Measurements from ENCODE around the gene NAB2. TPM values are rescaled to one million over a fixed set of nuclear protein-coding genes. Genes with fewer than 3 reads are reported as not detected.
A peak's percentile ranks its signal among the peaks of the same experiment; 100 is the strongest.

The NAB2 gene
- total RNA-seq, 1 donor from 2014 or later = 9.8 TPM

DNA sequence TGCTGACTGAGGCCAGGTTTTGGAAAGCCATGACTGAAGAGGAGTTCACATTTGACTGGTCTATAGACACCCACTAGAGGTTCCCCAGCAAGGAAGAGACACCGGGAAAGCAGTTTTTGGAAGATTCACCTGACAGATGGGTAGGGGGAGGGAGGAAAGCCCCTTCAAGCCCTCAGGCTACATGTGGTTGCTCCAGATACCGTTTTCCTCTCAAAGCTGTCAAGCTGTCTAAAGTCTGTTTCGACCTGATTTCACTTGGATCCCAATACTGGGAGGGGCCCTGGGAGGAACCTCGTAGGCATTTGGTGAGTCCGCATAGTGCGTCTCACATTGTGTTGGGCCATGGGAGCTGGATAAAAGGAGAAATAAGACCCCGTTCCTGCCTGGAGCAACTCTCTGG lies 37.6 kb downstream of the NAB2 start:
- ATAC-seq (no peak), DNase-seq (ENCODE audit: missing footprints) (no peak)
- intact Hi-C loops (cut with DNase I) = loop anchor here (2.0 kb wide), 1 partner anchor 22 kb away; no protein-coding TSS in a partner anchor

DNA sequence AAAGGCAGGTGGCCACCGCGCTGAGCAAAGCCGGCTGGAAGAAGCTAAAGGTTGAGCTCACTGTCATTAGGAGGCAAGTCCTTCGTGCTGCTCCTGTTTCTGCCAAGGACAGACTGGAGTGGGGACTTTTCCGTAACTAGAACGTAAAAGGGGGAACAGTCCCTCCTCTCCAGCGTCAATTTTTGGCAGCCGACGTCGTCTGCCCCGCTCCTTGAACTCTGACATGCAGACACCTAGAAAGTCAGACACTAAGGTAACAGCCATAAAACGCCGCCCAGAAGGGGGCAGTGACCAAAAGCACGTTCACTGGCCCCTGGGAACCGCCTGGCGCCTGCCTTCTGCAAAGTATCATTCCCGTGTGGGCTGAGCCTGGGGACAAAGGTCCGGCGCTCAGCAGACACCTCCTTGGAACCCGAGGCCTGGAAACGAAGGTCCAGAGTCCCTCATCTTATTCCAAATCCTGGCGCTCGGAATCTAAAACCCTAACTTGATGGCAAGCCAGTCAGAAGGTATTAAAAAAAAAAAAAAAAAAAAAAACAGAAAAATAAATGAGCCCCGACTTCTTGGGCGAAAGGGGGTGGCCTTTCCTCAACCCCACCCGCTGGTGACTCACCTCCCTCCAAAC lies 38.3 kb downstream of the NAB2 start:
- intact Hi-C loops (cut with DNase I) = loop anchor here (2.0 kb wide), 1 partner anchor 22 kb away; no protein-coding TSS in a partner anchor
- ATAC-seq = peak; percentile 54
- DNase-seq (ENCODE audit: missing footprints) = peak; percentile 89

DNA sequence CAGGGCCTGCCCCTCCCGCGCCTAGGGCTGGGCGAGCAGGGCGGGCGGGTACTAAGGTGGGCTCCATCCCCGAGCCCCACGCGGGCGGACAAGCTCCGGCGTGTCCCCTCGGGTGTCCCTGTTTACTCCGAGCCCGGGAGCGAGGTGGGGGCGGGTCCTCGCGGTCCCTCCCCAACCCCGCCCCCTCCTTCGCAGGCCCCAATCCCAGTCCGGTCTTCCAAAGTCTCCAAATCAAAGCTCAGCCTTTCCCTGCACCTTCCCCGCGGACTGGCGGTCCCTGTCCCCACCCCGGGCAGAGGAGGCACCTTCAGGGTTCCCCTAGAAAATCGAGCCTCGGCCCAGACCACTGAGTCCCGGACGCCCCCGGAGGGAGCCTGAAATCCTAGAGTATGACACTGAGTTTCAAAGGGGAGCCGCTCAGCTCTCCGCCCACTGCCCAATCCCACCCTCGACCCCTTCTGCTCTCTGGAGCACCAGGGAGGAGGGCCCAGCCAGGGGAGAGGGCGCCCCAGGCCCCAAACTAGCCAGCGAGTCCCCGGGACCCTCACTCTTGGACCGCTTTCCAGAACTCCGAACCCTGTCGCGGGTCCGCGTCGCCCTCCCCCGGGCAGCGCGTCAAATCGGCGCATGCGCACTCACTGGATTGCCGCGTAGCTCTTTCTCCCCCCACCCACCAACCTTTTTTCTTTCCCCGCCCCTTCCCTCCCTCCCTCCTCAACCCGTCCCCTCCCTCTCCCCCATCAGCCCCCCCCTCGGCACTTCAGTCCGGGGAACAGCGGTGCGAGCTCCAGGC lies 39.0 kb downstream of the NAB2 start, which contains the start of gene LRP1:
Gene LRP1 (plus strand): TSS at position 758 of the 793 bp plus-strand sequence. CDS start 482 bp downstream, outside the sequence.
- intact Hi-C loops (cut with DNase I) = loop anchor here (2.0 kb wide), 1 partner anchor 21 kb away; no protein-coding TSS in a partner anchor
- DNase-seq (ENCODE audit: missing footprints) = peak; percentile 90
- peak; percentile 87 for ATAC-seq

DNA sequence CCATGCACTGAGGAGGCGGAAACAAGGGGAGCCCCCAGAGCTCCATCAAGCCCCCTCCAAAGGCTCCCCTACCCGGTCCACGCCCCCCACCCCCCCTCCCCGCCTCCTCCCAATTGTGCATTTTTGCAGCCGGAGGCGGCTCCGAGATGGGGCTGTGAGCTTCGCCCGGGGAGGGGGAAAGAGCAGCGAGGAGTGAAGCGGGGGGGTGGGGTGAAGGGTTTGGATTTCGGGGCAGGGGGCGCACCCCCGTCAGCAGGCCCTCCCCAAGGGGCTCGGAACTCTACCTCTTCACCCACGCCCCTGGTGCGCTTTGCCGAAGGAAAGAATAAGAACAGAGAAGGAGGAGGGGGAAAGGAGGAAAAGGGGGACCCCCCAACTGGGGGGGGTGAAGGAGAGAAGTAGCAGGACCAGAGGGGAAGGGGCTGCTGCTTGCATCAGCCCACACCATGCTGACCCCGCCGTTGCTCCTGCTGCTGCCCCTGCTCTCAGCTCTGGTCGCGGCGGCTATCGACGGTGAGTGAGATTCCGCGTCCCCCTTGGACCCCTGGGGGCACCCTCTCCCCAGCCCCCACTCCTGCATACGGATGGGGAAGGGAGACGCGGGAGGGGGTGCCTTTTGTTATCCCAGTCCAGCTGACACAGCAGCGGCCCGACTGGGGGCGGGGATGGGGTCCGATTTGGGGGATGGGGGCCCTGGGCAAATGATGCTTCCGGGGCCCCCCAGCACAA lies 39.8 kb downstream of the NAB2 start:
- ATAC-seq (no peak), DNase-seq (ENCODE audit: missing footprints) (peak; percentile 69)
- intact Hi-C loops (cut with DNase I) = no loop called here

DNA sequence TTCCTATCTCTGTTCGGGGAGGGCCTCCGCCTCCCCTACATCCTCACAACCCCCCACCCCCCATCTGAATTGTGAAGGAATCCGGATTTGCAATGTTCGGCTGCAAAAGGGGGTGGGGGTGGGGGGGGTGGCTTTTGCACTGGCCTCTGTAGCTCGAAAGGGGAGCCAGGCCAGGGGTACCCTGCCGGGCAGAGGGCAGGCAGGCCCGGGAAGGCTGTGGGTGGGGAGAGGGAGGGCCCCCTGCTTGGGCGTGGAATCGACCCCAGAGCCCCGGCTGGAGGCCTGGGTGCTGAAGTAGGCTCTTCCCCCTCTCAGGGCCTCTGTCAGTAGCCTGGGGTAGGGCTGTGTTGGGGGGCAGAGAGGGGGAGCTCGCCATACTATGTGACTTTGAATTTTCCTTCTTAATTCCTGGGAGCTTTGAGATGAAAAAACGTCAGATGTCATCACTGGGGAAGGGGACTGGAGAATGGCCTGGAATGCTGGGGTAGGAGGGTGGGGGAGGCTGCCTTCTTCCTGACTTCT lies 40.5 kb downstream of the NAB2 start:
- DNase-seq (ENCODE audit: missing footprints) (peak; percentile 45), ATAC-seq (no peak)
- intact Hi-C loops (cut with DNase I) = no loop called here

DNA sequence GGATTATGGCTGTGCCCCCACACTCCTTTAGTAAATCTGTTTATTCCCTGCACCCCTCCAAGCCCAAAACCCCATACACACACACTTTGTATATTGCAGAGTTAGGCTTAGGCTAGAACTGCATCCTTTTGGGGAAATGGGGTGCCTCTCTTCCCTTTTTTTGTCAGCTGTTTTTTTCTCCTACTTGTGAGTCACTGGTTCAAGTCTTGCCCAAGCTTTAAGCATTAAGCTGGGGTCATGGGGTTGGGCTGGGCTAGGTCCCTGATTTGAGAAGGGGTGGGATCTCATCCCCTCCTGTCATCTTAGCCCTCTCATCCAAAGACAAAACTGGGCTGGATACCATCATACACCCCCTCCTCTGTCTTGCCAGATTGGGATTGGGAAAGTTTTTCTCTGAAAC lies 41.0 kb downstream of the NAB2 start:
- intact Hi-C loops (cut with DNase I) = no loop called here
- DNase-seq (ENCODE audit: missing footprints) = no peak
- no peak for ATAC-seq

DNA sequence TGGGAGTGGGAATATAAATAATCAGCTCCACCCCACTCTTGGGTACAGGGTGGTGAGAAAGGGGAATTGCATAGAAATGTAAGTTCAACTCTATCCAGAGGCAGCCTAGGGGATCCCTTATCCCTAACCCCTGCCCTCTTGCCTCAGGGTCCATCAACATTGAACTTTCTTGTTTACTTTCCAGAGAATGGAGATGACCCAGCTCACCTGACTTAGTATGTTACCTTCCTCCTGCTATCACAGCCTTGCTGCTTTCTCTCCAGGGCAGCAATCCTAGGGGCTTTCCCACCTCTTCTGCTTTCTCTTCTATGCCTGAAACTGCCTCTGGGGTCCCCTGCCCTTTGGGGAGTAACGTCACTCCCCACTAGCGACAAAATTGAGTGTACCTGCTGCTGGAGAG lies 42.0 kb downstream of the NAB2 start:
- ATAC-seq = no peak
- intact Hi-C loops (cut with DNase I) = no loop called here
- DNase-seq (ENCODE audit: missing footprints) = no peak

DNA sequence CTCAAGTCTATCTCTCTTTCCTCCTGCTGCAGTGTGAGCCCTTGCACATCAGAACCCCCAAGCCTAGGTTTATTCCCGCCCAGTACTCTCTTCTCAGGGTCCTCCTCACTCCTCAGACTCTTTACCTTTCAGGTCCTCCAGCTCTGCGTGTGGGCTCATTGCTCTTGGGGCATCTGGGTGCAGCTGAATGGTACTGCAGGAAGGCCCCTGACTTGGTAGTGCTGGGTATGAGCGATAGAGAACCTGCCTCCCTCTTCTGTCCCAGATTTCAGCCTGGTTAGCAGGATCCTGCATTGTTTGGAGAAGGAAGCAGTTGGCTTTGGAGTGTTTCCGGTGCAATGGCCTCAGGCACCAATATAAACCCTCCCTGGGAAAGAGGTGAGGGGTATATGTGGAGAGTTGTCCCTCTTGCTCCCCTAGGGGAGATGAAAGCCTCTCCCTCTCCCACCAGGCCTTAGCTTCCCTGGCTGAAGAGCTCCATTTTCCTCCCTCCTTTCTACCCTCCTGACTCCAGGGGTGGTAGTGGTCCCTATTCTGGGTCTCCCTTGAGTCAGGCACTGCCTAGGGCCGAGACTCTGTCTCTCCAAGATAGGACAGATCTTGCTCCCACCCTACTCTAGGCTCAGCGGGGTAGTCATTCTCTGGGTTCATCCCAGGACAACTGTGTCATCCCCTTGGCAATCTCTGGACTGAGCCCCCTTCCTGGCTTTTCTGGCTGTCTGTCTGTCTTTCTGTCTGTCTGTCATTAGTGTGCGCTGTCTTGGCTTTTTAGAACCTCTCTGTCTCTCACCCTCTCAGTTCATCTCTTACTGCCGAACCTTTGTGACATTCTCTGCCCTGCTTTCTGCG lies 43.2 kb downstream of the NAB2 start:
- DNase-seq (ENCODE audit: missing footprints) = no peak
- intact Hi-C loops (cut with DNase I) = no loop called here
- ATAC-seq = no peak

DNA sequence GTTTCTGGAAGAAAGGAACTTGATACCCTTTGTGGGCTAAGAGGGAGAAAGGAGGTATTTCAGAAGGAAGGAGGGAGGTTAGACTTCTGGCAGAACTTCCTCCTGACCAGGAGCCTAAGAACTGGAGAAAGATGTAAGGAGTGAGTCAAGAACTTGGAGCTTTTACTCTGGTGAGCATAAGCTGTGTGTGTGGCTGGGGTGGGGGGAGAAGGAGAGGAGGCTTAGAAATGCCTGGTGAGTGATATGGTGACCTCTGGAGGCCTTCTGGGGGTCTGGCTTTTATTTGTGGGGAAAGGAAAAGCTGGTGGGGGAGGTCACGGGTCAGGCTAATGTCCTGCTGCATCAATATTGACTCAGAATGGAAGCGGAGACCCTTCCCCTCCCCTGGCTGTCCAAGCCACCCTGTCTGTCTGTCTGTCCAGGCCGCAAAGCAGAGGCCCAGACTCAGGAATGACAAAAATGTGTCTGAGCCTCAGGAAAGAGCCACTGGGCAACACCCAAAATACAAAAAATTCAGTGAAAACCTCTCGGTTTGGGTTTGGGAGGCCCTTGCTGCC lies 44.2 kb downstream of the NAB2 start:
- DNase-seq (ENCODE audit: missing footprints) = no peak
- intact Hi-C loops (cut with DNase I) = no loop called here
- no peak for ATAC-seq

DNA sequence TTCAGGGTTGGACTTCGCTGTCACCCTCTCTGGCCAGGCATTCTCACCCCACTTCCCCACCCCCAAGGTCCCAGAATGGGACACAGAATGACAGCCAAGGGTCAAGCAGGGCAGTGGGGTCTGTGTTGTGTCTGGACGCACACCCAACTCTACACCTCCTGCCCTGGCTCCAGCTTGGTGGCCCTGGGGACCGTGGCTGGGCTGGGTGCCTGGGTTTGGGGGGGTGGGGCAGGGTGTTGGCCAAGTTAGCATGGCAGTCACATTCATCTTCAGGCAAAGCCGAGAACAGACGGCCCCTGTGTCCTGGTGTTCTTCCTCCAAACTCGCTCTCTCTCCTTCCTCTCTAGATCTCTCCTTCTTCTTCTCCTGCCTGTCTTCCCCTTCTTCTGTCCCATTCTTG lies 45.0 kb downstream of the NAB2 start:
- no peak for DNase-seq (ENCODE audit: missing footprints)
- intact Hi-C loops (cut with DNase I) = no loop called here
- peak; percentile 66 for ATAC-seq

DNA sequence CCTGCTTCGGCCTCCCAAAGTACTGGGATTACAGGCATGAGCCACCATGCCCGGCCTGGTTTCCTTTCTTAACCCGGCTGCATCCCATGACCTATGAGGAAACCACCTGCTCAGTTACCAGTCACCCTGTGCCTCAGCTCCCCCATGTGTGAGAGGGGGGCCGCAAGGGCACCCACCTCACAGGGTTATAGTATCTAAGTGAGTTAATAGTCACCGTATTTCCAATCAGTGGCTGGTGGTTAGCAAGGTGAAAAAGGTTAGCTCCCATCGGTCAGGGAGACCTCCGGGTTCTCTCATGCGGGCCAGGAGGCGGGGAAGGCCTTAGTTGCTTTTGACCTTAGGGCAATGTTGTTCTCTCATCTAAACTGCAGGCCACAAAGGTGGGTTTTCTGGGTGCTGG lies 46.0 kb downstream of the NAB2 start:
- DNase-seq (ENCODE audit: missing footprints) (no peak), ATAC-seq (no peak)
- intact Hi-C loops (cut with DNase I) = no loop called here

DNA sequence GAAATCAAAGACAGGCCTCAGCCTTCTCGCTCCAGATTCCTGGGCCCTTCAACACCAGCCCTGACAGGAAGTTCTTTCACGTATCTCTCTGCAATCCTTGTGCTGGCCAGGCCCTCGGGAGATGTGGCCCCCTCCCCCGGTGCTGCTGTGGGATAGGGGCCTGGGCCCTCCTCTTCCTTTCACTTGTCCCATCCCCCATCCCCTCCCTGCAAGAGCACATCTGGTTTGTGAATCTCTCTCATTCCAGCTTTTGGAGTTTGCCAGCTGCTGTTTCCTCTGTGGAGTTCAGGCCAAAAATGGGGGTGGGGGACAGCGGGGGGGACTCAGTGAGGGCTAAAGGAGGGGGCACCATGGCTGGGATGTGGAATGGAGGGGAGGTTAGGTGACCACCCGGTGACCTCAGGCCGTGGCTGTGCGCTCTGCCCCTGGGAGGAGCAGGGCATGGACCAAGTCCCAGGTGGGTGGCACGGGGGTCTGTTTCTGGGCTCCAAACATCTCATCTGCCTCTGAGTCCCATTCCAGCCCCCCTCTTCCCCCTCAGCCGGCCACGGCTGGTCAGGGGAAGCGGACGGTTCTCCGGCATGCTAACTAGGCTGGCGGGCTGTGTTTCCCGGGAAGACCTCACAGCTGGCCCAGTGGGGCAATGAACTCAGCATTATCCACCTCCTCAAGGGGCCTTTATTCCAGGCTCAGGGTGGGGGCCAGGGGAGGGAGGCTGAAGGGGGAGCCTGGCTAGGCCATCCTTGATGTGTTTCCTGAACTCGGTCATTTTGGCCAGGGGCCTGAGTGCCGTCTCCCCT lies 46.8 kb downstream of the NAB2 start:
- intact Hi-C loops (cut with DNase I) = no loop called here
- peak; percentile 66 for ATAC-seq
- DNase-seq (ENCODE audit: missing footprints) = no peak

DNA sequence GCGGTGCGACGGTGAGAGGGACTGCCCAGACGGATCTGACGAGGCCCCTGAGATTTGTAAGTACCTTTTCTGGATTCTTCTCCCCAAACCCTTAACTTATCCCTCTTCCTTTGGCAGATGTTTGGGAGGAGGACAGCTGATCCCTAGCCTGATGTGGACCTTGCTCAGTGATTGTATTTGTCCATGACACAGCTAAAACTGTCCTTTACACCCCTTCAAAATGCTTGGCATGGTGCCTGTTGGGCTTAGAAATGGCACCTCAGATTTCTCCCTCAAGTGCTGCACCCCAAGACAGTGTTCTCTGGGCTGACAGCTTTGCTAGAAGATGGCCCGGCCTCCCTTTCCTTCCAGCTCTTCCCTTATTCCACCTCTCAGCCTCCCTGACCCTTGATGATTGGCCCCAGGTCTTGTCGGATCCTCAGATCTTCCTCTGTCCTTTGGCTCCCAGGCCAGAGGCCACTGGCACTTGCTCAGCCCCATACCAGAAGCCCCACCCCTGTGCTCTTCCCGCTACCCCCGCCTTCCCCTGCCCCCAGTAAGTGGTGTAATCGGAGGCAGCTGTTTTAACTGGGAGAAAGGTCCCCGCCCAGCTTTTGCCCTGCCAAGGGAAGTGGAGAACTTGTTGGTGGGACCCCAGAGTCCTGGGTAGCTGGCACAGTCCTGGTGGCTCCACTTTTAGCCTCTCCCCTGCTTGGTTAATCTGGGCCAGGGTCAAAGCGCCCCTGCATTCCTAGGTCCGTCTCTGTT lies 49.8 kb downstream of the NAB2 start:
- intact Hi-C loops (cut with DNase I) = no loop called here
- peak; percentile 69 for ATAC-seq

DNA sequence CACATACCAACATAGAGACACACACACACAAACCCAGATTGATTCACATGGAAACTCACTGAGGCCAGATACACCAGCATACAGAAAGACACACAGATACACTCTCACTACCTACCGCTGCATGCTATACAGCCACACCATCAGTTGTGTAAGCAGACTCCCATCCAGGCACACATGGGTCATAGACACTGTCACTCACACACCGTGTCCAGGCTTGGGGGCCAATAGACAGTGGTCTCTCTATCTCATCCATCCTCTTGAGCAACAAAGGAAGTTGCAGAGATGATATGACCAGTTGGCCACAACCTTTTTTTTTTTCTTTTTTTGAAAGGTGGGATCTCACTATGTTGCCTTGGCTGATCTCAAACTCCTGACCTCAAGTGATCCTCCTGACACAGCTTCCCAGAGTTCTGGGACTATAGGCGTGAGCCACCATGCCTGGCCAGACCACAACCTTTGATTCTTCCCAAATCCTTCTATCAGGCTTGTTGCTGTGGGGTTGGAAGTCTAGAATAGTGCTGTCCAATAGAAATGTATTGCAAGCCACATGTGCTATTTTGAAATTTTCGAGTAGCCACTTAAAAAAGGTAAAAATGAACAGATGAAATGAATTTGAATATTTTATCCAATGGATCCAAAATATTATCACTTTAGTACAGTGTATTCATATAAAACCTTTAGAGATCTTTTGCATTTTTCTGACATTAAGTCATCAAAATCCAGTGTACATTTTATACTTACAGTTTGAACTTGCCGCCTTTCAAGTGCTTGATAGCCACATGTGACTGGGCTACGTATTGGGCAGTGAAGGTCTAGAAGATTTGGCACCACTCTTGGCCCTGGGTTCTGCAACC lies 51.1 kb downstream of the NAB2 start:
- intact Hi-C loops (cut with DNase I) = no loop called here
- ATAC-seq (no peak), DNase-seq (ENCODE audit: missing footprints) (no peak)

More for the DNA sequence above, 49.8 kb downstream of the NAB2 start:
- peak; percentile 92 for DNase-seq (ENCODE audit: missing footprints)

DNA sequence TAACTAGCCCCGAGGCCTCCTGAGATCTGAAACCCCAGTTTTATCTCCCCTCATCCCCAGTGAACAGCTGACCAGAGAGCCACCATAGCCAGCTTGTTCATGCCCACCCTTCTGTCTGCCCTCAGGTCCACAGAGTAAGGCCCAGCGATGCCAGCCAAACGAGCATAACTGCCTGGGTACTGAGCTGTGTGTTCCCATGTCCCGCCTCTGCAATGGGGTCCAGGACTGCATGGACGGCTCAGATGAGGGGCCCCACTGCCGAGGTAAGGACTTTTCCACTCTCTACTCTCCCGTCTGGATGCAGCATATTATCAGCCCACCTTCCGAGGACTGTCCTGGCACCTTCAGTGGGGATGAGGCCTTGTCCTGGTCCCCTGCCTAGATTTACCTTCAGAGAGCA lies 52.3 kb downstream of the NAB2 start:
- DNase-seq (ENCODE audit: missing footprints) = peak; percentile 50
- intact Hi-C loops (cut with DNase I) = no loop called here
- ATAC-seq = no peak

DNA sequence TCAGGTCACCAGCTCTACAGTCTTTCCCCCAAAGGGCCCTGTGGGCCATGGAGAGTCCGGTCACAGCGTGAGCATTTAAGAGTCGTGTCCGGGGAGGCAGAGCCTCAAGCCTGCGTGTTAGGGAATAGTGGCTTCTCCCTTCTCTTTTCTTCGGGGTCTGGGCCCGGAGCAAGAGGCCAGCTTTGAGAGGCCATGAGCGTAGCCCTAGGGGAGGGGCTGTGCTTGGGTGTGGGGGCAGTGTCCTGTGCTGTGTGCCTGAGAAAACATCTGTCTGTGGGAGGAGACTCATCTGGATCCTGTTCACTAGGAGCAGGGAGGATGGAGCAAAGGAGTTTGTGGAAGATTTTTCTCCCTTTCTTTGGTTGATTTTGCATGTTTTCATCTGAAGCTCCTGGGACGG lies 53.2 kb downstream of the NAB2 start:
- intact Hi-C loops (cut with DNase I) = no loop called here
- ATAC-seq = peak; percentile 43
- peak; percentile 65 for DNase-seq (ENCODE audit: missing footprints)

Data from Right ventricle myocardium inferior (tissue), 1 donor.